IMR-90 (cell line): Measurements from ENCODE around the gene ATP8B2. TPM values are rescaled to one million over a fixed set of nuclear protein-coding genes. Genes with fewer than 3 reads are reported as not detected.

Experiments
- ATAC-seq: fragments of 200-7000 bp; cut with Tn5 transposase; 2 replicates; pipeline ENCODE4 v1.9.1; 2020; ENCODE audit warnings: low read depth, mild to moderate bottlenecking, moderate library complexity
- BruUV-seq: library from RNA; stranded (reverse); fragments of 400-500 nt; replicated peaks from 2 replicates; lab custom pipeline; 2021; lab: Mats Ljungman, UMichigan
- CTCF ChIA-PET: fragments of 300-600 bp; formaldehyde crosslinking; extraction: SDS; loops from one replicate; lab custom pipeline; 2021; ENCODE audit warnings: antibody characterized with exemption; lab: Yijun Ruan, JAX
- POLR2A ChIA-PET: fragments of 300-600 bp; sonication (Branson Sonifier 250); formaldehyde crosslinking; loops from one replicate; lab custom pipeline; 2022; ENCODE audit warnings: antibody characterized with exemption; ENCODE audit not compliant: unreplicated experiment; lab: Charles Lee
- DNase-seq: peaks from one replicate; pipeline ENCODE4 v3.0.0; 2013
- H2AFZ ChIP-seq: replicated peaks from 2 replicates; pipeline ENCODE3; 2013; ENCODE audit warnings: low read length, mild to moderate bottlenecking; ENCODE audit not compliant: poor library complexity
- H2AK5ac ChIP-seq: 2 replicates; pipeline ENCODE4 v1.6.1; 2013; ENCODE audit warnings: low read depth, low read length, inconsistent platforms
- H2AK9ac ChIP-seq: replicated peaks from 2 replicates; pipeline ENCODE3; 2013; ENCODE audit warnings: mild to moderate bottlenecking, low read depth, low read length, moderate library complexity; ENCODE audit not compliant: poor library complexity
- H2BK120ac ChIP-seq: 2 replicates; pipeline ENCODE4 v1.6.1; 2013; ENCODE audit warnings: low read depth, low read length, inconsistent platforms
- H2BK15ac ChIP-seq: 3 replicates; pipeline ENCODE4 v1.6.1; 2013; ENCODE audit warnings: low read depth, low read length, inconsistent platforms
- H2BK20ac ChIP-seq: 2 replicates; pipeline ENCODE4 v1.6.1; 2013; ENCODE audit warnings: low read depth, mild to moderate bottlenecking, inconsistent platforms, low read length, moderate library complexity
- H2BK5ac ChIP-seq: 2 replicates; pipeline ENCODE4 v1.6.1; 2013; ENCODE audit warnings: mild to moderate bottlenecking, low read depth, low read length, inconsistent platforms; ENCODE audit not compliant: poor library complexity, severe bottlenecking
- H3K14ac ChIP-seq: replicated peaks from 2 replicates; pipeline ENCODE4 v1.6.1; 2013; ENCODE audit warnings: low read depth, low read length, inconsistent platforms
- H3K18ac ChIP-seq: 2 replicates; pipeline ENCODE4 v1.6.1; 2013; ENCODE audit warnings: low read depth, low read length, control low read depth
- H3K23ac ChIP-seq: 2 replicates; pipeline ENCODE4 v1.6.1; 2013; ENCODE audit warnings: low read depth, low read length, inconsistent platforms
- H3K27ac ChIP-seq: 2 replicates; pipeline ENCODE4 v1.5.1; 2013; ENCODE audit warnings: mild to moderate bottlenecking, control low read depth, low read length; ENCODE audit not compliant: insufficient read depth
- H3K27me3 ChIP-seq: 2 replicates; pipeline ENCODE4 v1.6.1; 2013; ENCODE audit warnings: low read length; ENCODE audit not compliant: control insufficient read depth, insufficient read depth
- H3K36me3 ChIP-seq: 2 replicates; pipeline ENCODE4 v1.6.1; 2013; ENCODE audit warnings: low read length, mixed read lengths; ENCODE audit not compliant: control insufficient read depth, insufficient read depth
- H3K4ac ChIP-seq: 2 replicates; pipeline ENCODE4 v1.6.1; 2013; ENCODE audit warnings: low read depth, low read length, inconsistent platforms
- H3K4me1 ChIP-seq: 2 replicates; pipeline ENCODE4 v1.6.1; 2013; ENCODE audit warnings: low read length, mixed read lengths; ENCODE audit not compliant: control insufficient read depth, insufficient read depth
- H3K4me2 ChIP-seq: 2 replicates; pipeline ENCODE4 v1.6.1; 2013; ENCODE audit warnings: low read depth, mild to moderate bottlenecking, control low read depth, low read length, moderate library complexity
- H3K4me3 ChIP-seq: 2 replicates; pipeline ENCODE4 v1.5.1; 2013; ENCODE audit warnings: low read depth, mild to moderate bottlenecking, control low read depth, low read length, moderate library complexity; ENCODE audit not compliant: insufficient read depth
- H3K56ac ChIP-seq: 2 replicates; pipeline ENCODE4 v1.6.1; 2013; ENCODE audit warnings: low read length, inconsistent platforms; ENCODE audit not compliant: insufficient read depth; ENCODE audit errors: extremely low read depth
- H3K79me1 ChIP-seq, 2 experiments: 2 replicates each; pipeline ENCODE4 v1.6.1; 2013; ENCODE audit warnings: low read length in 2 of 2, inconsistent platforms in 1 of 2, low read depth in 1 of 2
- H3K9ac ChIP-seq: 2 replicates; pipeline ENCODE4 v1.6.1; 2013; ENCODE audit warnings: low read depth, low read length, control low read depth
- H3K9me1 ChIP-seq: 2 replicates; pipeline ENCODE4 v1.6.1; 2013; ENCODE audit warnings: low read length, inconsistent platforms; ENCODE audit not compliant: insufficient read depth
- H3K9me3 ChIP-seq: 2 replicates; pipeline ENCODE4 v1.6.1; 2013; ENCODE audit warnings: low read length; ENCODE audit not compliant: control insufficient read depth, insufficient read depth
- H4K20me1 ChIP-seq: 2 replicates; pipeline ENCODE4 v1.6.1; 2013; ENCODE audit warnings: low read length, inconsistent platforms; ENCODE audit not compliant: insufficient read depth
- H4K5ac ChIP-seq: 2 replicates; pipeline ENCODE4 v1.6.1; 2013; ENCODE audit warnings: mild to moderate bottlenecking, low read depth, low read length, control low read depth
- H4K8ac ChIP-seq, 2 experiments: 2 replicates each; pipeline ENCODE4 v1.6.1; 2013; ENCODE audit warnings: low read depth in 2 of 2, low read length in 2 of 2, control low read depth in 1 of 2, inconsistent platforms in 1 of 2
- H4K91ac ChIP-seq: 2 replicates; pipeline ENCODE4 v1.6.1; 2013; ENCODE audit warnings: low read depth, low read length, inconsistent platforms; ENCODE audit not compliant: insufficient read depth
- BHLHE40 ChIP-seq: fragments of 150-350 bp; IDR thresholded peaks from 2 replicates; pipeline ENCODE4 v1.6.1; 2016; ENCODE audit warnings: mild to moderate bottlenecking, low read depth, low read length
- FOS ChIP-seq: fragments of 150-350 bp; IDR thresholded peaks from 2 replicates; pipeline ENCODE4 v1.6.1; 2016; ENCODE audit warnings: low read depth, low read length
- MAFK ChIP-seq: IDR thresholded peaks from 2 replicates; pipeline ENCODE4 v1.6.1; 2012; ENCODE audit warnings: low read depth, low read length, improper control_type of control experiment
- MAZ ChIP-seq: IDR thresholded peaks from 2 replicates; pipeline ENCODE4 v1.6.1; 2012; ENCODE audit warnings: low read depth, mild to moderate bottlenecking, low read length, improper control_type of control experiment, moderate library complexity, borderline replicate concordance
- NFE2L2 ChIP-seq: fragments of 150-350 bp; IDR thresholded peaks from 2 replicates; pipeline ENCODE4 v1.6.1; 2016; ENCODE audit warnings: low read depth, mild to moderate bottlenecking, low read length
- POLR2A ChIP-seq: IDR thresholded peaks from 2 replicates; pipeline ENCODE4 v1.6.1; 2012; ENCODE audit warnings: mild to moderate bottlenecking, low read depth, low read length
- RAD21 ChIP-seq: IDR thresholded peaks from 2 replicates; pipeline ENCODE4 v1.6.1; 2012; ENCODE audit warnings: low read length, improper control_type of control experiment
- RCOR1 ChIP-seq: IDR thresholded peaks from 2 replicates; pipeline ENCODE4 v1.6.1; 2012; ENCODE audit warnings: mild to moderate bottlenecking, low read length, improper control_type of control experiment; ENCODE audit not compliant: insufficient replicate concordance
- RFX5 ChIP-seq: IDR thresholded peaks from 2 replicates; pipeline ENCODE4 v1.8.0; 2012; ENCODE audit warnings: low read depth, mild to moderate bottlenecking, low read length, moderate library complexity
- SMC3 ChIP-seq: fragments of 150-350 bp; IDR thresholded peaks from 2 replicates; pipeline ENCODE4 v1.6.1; 2016; ENCODE audit warnings: low read depth, mild to moderate bottlenecking, antibody characterized with exemption, low read length, moderate library complexity
- WGBS, 2 experiments: methylation state at CpG; one replicate each; pipeline versions ENCODE4 v1.1.5 to v1.1.7; 2013; ENCODE audit warnings: missing lambda C conversion rate in 2 of 2; ENCODE audit not compliant: insufficient read length in 1 of 2; ENCODE audit errors: extremely low coverage in 2 of 2; 5-methylcytosine and 5-hydroxymethylcytosine counted together
- dilution Hi-C: fragments of 300-500 bp; cut with HindIII; formaldehyde crosslinking; loops from one replicate; pipeline ENCODE4 v1.14.3; 2018; ENCODE audit warnings: low sequenced_read_pairs; ENCODE audit not compliant: unreplicated experiment
- in situ Hi-C: fragments of 300-500 bp; cut with MboI; formaldehyde crosslinking; loops from 3 replicates; pipeline ENCODE4 v1.14.3; 2019; ENCODE audit warnings: low sequenced_read_pairs, inconsistent platforms, mixed read lengths
- intact Hi-C: fragments of 100-400 bp; cut with micrococcal nuclease; formaldehyde crosslinking; loops from 2 replicates; pipeline ENCODE4 v1.10.0; 2022
- polyA plus RNA-seq, 3 experiments: library from polyadenylated mRNA; depleted of rRNA; stranded (reverse); fragments of >200 nt; gene quantifications; 2 replicates each; pipeline ENCODE4 v1.2.3, GENCODE V29; 2012; ENCODE audit warnings: low replicate concordance in 1 of 3
- total RNA-seq: library from RNA; depleted of rRNA; stranded (reverse); fragments of >200 nt; gene quantifications from 2 replicates; pipeline ENCODE4 v1.2.3, GENCODE V29; 2012
- TF ChIP-seq, protein P1 (sequence below): fragments of 150-350 bp; IDR thresholded peaks from 2 replicates; pipeline ENCODE4 v1.6.1; 2016; ENCODE audit warnings: low read depth, mild to moderate bottlenecking, low read length, moderate library complexity, borderline replicate concordance
- TF ChIP-seq, protein P2 (sequence below): conservative IDR thresholded peaks from 2 replicates; pipeline ENCODE4 v1.5.1; 2012; ENCODE audit warnings: mild to moderate bottlenecking, low read depth, low read length, improper control_type of control experiment

ATP8B2 gene
- total and polyA plus RNA-seq, 2 of the 4 experiments (the other 2 are of a cell fraction): 79.4 to 91.0 TPM

DNA sequence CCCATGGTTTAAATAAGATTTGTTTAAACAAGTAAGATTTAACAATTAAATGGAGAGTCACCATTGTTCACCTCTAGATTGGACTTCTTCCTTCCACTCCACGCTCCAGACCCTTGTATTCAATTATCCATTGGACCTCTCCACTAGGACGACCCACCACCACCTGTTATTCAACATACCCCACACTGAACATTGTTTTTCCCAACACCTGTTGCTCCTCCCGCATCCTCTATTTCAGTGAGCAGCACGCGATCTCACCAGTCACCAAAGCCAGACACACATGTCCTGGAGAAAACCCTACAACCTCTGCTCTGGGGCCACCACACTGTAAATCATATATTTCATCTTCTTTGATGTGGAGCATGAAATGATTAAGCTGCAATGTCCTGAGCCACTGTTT lies 28.6 kb downstream of the ATP8B2 start:
- Histone ChIP-seq H2BK5ac (no peak overlapping the region), H3K27ac (no peak overlapping the region), H4K8ac (no peak overlapping the region), H3K4me2 (no peak overlapping the region), H3K9me1 (peaks cover 8% of the 10 kb centered on the region), H3K18ac (no peak overlapping the region), H4K5ac (no peak overlapping the region), H3K9ac (no peak overlapping the region), H3K79me1 (no peaks in the 10 kb centered on the region), H3K4me3 (no peak overlapping the region), H3K4ac (no peak overlapping the region), H2AK5ac (no peak overlapping the region), H2BK15ac (no peak overlapping the region), H2BK120ac (no peak overlapping the region), H4K91ac (no peak overlapping the region), H3K36me3 (peaks cover 8% of the 10 kb centered on the region), H2AFZ (no peak overlapping the region), H3K4me1 (peaks cover 10% of the 10 kb centered on the region; the same call in 1 of the 2 replicates), H3K14ac (no peak overlapping the region), H3K23ac (no peak overlapping the region), H2AK9ac (peak overlapping the region; percentile 17), H3K27me3 (peaks cover 5% of the 10 kb centered on the region), H2BK20ac (no peak overlapping the region), H3K56ac (no peak overlapping the region), H4K20me1 (no peaks in the 10 kb centered on the region), H3K9me3 (no peaks in the 10 kb centered on the region)
- ChIA-PET POLR2A (no interaction called here), CTCF (interaction anchor here (1.5 kb wide), 2 partner anchors 19 to 108 kb away, joined by 3 to 4 read pairs; no protein-coding TSS in a partner anchor)
- TF ChIP-seq, protein P1, sequence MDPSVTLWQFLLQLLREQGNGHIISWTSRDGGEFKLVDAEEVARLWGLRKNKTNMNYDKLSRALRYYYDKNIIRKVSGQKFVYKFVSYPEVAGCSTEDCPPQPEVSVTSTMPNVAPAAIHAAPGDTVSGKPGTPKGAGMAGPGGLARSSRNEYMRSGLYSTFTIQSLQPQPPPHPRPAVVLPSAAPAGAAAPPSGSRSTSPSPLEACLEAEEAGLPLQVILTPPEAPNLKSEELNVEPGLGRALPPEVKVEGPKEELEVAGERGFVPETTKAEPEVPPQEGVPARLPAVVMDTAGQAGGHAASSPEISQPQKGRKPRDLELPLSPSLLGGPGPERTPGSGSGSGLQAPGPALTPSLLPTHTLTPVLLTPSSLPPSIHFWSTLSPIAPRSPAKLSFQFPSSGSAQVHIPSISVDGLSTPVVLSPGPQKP: no peak
- no peak for TF ChIP-seq FOS
- TF ChIP-seq RCOR1: no peak
- TF ChIP-seq SMC3: no peak
- TF ChIP-seq MAZ: no peak
- no peak for TF ChIP-seq MAFK
- TF ChIP-seq POLR2A: no peak
- TF ChIP-seq RFX5: no peak
- no peak for TF ChIP-seq BHLHE40
- TF ChIP-seq RAD21: no peak
- TF ChIP-seq, protein P2, sequence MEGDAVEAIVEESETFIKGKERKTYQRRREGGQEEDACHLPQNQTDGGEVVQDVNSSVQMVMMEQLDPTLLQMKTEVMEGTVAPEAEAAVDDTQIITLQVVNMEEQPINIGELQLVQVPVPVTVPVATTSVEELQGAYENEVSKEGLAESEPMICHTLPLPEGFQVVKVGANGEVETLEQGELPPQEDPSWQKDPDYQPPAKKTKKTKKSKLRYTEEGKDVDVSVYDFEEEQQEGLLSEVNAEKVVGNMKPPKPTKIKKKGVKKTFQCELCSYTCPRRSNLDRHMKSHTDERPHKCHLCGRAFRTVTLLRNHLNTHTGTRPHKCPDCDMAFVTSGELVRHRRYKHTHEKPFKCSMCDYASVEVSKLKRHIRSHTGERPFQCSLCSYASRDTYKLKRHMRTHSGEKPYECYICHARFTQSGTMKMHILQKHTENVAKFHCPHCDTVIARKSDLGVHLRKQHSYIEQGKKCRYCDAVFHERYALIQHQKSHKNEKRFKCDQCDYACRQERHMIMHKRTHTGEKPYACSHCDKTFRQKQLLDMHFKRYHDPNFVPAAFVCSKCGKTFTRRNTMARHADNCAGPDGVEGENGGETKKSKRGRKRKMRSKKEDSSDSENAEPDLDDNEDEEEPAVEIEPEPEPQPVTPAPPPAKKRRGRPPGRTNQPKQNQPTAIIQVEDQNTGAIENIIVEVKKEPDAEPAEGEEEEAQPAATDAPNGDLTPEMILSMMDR: no peak
- TF ChIP-seq NFE2L2: no peak
- DNase-seq: no peak
- BruUV-seq: no TSS peak
- dilution Hi-C loops (no loop called here), intact Hi-C loops (loop anchor here (1.0 to 5.0 kb wide), 4 partner anchors 51 to 193 kb away; partner anchors contain the start of gene IL6R), in situ Hi-C loops (no loop called here)
- WGBS, 2 experiments: 100% methylated on average over 2 of the region's 5 CpGs; no CpG with 5 or more reads in 1 of the 2 experiments
- no peak for ATAC-seq
